ENCODE data around the gene SMCO3.

The SMCO3 gene

GRCh38 chr12:14825256-14825655 lies 11.3 kb upstream of the SMCO3 start:
- CTCF ChIA-PET = interaction anchor here (1.6 to 4.4 kb wide), 3 partner anchors 9 to 22 kb away, joined by 3 to 20 read pairs (median 5); partner anchors contain the start of gene SMCO3
- DNase-seq (ENCODE audit: extremely low spot score) = no peak
- POLR2A ChIA-PET = no interaction called here
- no peak for TF ChIP-seq CTCF (IDR thresholded peaks at IDR 0.05; ENCODE audit: control extremely low read depth, extremely low read depth, low read depth, missing control alignments)

DNA sequence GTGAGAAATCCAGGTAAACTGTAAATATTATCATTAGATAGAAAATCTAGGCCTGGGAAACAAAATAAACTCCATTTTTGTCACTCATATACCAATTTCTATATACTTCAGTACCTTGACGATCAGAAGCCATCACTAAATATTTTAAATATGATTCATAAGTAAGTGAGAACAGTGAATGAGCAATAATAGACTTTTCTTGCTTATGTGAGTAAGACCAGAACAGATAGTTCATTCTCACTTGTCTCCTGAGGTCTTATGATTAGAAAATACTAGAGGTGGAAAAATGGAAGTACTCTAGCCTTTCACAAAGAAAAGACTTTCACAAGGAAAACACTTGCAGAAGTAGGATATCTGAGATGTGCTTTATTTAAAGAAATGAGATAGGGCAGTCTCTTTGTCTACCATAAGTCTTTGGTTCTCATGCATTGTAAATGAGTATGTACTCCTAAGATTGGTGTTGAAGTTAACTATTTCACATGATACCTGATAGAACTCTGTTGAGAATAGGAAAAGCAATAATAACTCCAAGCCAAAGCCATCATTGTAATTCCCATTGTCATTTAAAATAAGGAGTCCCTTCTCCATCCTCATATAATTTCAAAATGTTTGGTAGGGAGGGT lies 10.1 kb upstream of the SMCO3 start:
- ChIA-PET CTCF (interaction anchor here (0.6 kb wide), 1 partner anchor 13 kb away, joined by 3 read pairs; no protein-coding TSS in a partner anchor), POLR2A (no interaction called here)
- TF ChIP-seq CTCF (IDR thresholded peaks at IDR 0.05; ENCODE audit: control extremely low read depth, extremely low read depth, low read depth, missing control alignments) = no peak
- DNase-seq (ENCODE audit: extremely low spot score) = no peak

DNA sequence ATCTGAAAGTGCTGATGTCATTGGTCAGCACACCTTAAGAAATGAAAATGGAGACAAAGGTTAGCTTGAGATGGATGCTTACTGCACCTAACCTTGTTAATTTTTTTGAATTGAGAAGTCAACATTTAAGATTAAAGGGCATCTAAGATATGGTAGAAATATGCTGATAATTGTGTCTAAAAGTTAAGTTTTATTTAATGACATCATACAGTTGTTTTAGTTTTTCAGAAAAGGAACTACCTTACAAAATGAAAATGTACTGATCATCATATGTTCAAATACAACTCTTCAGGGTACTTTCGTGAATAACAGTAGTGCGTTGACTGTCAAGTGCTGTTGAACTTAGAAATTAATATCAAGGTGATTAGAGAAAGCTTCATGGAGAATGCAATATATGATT lies 2.5 kb downstream of the SMCO3 start:
- POLR2A ChIA-PET = no interaction called here
- no peak for DNase-seq (ENCODE audit: extremely low spot score)
- CTCF ChIA-PET = interaction anchor here (1.0 to 1.2 kb wide), 2 partner anchors 11 to 20 kb away, joined by 3 read pairs; no protein-coding TSS in a partner anchor
- no peak for TF ChIP-seq CTCF (IDR thresholded peaks at IDR 0.05; ENCODE audit: control extremely low read depth, extremely low read depth, low read depth, missing control alignments)

DNA sequence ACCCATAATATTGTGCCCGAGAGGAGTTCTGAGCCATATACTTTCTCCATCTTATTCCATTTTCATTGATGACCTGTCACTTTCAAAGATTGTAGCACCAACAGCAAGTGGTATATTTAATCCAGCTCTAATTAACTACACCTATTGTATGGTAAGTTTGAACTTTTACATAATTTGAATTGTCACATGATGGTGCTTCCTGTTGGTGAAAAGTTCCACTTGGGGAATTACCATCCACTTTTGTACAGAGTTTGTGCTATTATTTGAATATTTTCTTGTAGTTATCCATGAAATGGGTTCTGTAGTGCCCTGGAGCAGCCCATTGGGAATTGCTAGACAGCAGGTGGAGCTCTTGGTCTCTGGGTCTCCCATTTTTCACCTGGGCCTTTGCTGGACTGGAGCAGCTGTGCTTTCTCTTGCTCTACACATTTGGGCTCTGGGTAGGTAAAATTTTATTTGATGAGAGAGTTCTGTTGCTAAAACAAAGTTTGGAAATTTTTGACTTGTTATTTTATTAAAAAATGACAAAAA lies 3.0 kb downstream of the SMCO3 start:
- CTCF ChIA-PET = interaction anchor here (1.0 to 1.2 kb wide), 3 partner anchors 12 to 21 kb away, joined by 3 read pairs; no protein-coding TSS in a partner anchor
- DNase-seq (ENCODE audit: extremely low spot score) = no peak
- peak; percentile 21 for TF ChIP-seq CTCF (IDR thresholded peaks at IDR 0.05; ENCODE audit: control extremely low read depth, extremely low read depth, low read depth, missing control alignments)
- POLR2A ChIA-PET = no interaction called here

DNA sequence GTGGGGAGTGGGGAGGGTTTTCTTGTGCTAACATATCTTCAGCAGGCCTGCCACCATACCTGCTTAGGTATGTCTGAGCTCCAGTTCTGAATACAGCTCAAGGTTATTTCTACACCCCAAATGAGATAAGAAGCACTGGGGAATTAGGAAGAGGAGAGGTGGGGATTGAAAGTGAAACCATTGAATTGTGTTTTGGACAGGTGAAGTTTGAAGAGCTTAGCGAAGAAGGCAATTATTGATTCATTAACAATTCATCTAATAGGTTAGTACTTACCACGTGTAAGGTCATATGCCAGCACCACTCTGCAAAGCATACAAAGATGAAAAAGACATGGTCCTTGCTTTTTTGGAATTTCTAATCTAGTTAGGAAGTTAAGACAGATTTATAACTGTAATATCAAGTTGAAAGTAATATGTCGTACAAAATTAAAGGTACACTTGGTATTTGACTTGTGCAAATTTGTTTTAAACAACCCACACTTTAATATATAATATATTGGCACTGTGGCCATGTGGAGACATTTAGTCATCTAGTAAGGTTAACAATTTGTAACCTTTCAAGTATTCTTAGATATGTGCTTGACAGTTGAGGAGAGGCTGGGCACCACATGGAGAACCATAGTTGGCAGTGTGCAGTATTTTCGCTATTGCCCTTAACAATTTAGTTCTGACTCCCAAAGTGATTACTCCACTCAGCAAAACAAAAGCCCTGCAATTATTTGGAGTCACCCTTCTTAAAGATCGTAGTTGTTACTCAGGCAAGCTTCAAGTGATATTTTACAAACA lies 3.6 kb downstream of the SMCO3 start:
- no peak for DNase-seq (ENCODE audit: extremely low spot score)
- no peak for TF ChIP-seq CTCF (IDR thresholded peaks at IDR 0.05; ENCODE audit: control extremely low read depth, extremely low read depth, low read depth, missing control alignments)
- ChIA-PET POLR2A (no interaction called here), CTCF (interaction anchor here (0.9 to 1.2 kb wide), 4 partner anchors 9 to 41 kb away, joined by 3 to 4 read pairs (median 3); no protein-coding TSS in a partner anchor)

GRCh38 chr12:14803830-14804160 lies 10.2 kb downstream of the SMCO3 start:
- TF ChIP-seq CTCF (IDR thresholded peaks at IDR 0.05; ENCODE audit: control extremely low read depth, extremely low read depth, low read depth, missing control alignments) = no peak
- DNase-seq (ENCODE audit: extremely low spot score) = no peak
- ChIA-PET CTCF (interaction anchor here (1.4 to 2.1 kb wide), 2 partner anchors 20 to 417 kb away, joined by 3 to 7 read pairs; partner anchors contain the start of gene RERG), POLR2A (interaction anchor here (0.6 to 1.0 kb wide), 4 partner anchors 11 to 33 kb away, joined by 3 to 12 read pairs (median 6); a partner anchor contains a TSS)
